K562 (cell line): ENCODE measurements around the gene CCP110. TPM values are rescaled to one million over a fixed set of nuclear protein-coding genes. Genes with fewer than 3 reads are reported as not detected.

Experiments
- GTF2F1 ChIP-seq: IDR thresholded peaks from 2 replicates; pipeline ENCODE4 v1.6.1; 2011; ENCODE audit warnings: low read depth, low read length, improper control_type of control experiment
- HMG20A ChIP-seq: fragments of 450-650 bp; formaldehyde crosslinking; conservative IDR thresholded peaks from 2 replicates; pipeline ENCODE4 v1.4.0; 2020; ENCODE audit warnings: mild to moderate bottlenecking, mixed read lengths
- MTA3 ChIP-seq: fragments of 450-650 bp; formaldehyde crosslinking; IDR thresholded peaks from 2 replicates; pipeline ENCODE4 v1.6.1; 2017; ENCODE audit warnings: mild to moderate bottlenecking, borderline replicate concordance
- MXD1 ChIP-seq: fragments of 250-450 bp; sonication (Bioruptor Pico); IDR thresholded peaks from 2 replicates; pipeline ENCODE4 v1.8.0; 2021; ENCODE audit warnings: borderline replicate concordance, mild to moderate bottlenecking, moderate library complexity; ENCODE audit not compliant: poor library complexity, severe bottlenecking
- NCOA6 ChIP-seq: fragments of 450-650 bp; IDR thresholded peaks from 2 replicates; pipeline ENCODE4 v1.6.1; 2017; ENCODE audit warnings: mild to moderate bottlenecking
- SAFB ChIP-seq: fragments of 200-400 bp; formaldehyde crosslinking; IDR thresholded peaks from 2 replicates; pipeline ENCODE4 v1.6.1; 2017; ENCODE audit warnings: low read depth, low read length, borderline replicate concordance
- SP1 ChIP-seq: sonication (generic); formaldehyde crosslinking; IDR thresholded peaks from 2 replicates; pipeline ENCODE4 v1.8.1; 2022; ENCODE audit warnings: mild to moderate bottlenecking, missing genetic modification reagents
- TAF7 ChIP-seq: fragments of 450-650 bp; IDR thresholded peaks from 2 replicates; pipeline ENCODE4 v1.6.1; 2016; ENCODE audit warnings: missing genetic modification characterization, missing compliant biosample characterization
- TARDBP ChIP-seq: fragments of 450-650 bp; IDR thresholded peaks from 2 replicates; pipeline ENCODE4 v1.6.1; 2016
- TBL1XR1 ChIP-seq, 2 experiments: IDR thresholded peaks; 2 replicates each; pipeline ENCODE4 v1.6.1; 2012; ENCODE audit warnings: improper control_type of control experiment in 2 of 2, low read length in 2 of 2, mild to moderate bottlenecking in 1 of 2
- YY1 ChIP-seq, 3 experiments: IDR thresholded peaks; 2 replicates each; pipeline ENCODE4 v1.6.1; 2011; ENCODE audit warnings: low read length in 2 of 3, mild to moderate bottlenecking in 2 of 3, moderate library complexity in 2 of 3, borderline replicate concordance in 1 of 3, control low read depth in 1 of 3, low read depth in 1 of 3; ENCODE audit not compliant: insufficient read depth in 3 of 3, insufficient replicate concordance in 2 of 3, control insufficient read depth in 1 of 3, insufficient read length in 1 of 3; ENCODE audit errors: extremely low read depth in 1 of 3
- ZNF639 ChIP-seq, 2 experiments: fragments of 200-800 bp in 1 of 2; sonication (Bioruptor generic) in 1 of 2; sonication (generic) in 1 of 2; formaldehyde crosslinking in 1 of 2; IDR thresholded peaks in 1 of 2; conservative IDR thresholded peaks in 1 of 2; 2 replicates each; pipeline versions ENCODE4 v1.5.0 to v1.6.1; 2016 to 2020; ENCODE audit warnings: missing compliant biosample characterization in 1 of 2, missing genetic modification characterization in 1 of 2, missing genetic modification reagents in 1 of 2
- polyA plus RNA-seq, 8 experiments: library from polyadenylated mRNA; depleted of rRNA in 4 of 8; stranded (reverse) in 5 of 8; unstranded in 3 of 8; fragments of >200 nt; fragmentation: Nextera tagmentation in 2 of 8; fragmentation: Illumina TruSeq in 1 of 8; extraction: Ambion mirVana in 2 of 8; extraction: Trizol in 1 of 8; gene quantifications; 2 replicates each; pipeline versions ENCODE4 v1.2.1 to v1.2.3, GENCODE V29; 2011 to 2014; ENCODE audit warnings: inconsistent platforms in 1 of 8, missing spikeins in 1 of 8
- total RNA-seq, 7 experiments: library from RNA; depleted of rRNA in 6 of 7; stranded (reverse); fragments of >200 nt in 6 of 7; fragmentation: Illumina TruSeq in 2 of 7; extraction: Trizol in 2 of 7; gene quantifications; 2 replicates each; pipeline versions ENCODE4 v1.2.1 to v1.2.3, GENCODE V29; 2011 to 2021; ENCODE audit warnings: low replicate concordance in 1 of 7
- TF ChIP-seq, protein P1 (sequence below): fragments of 450-650 bp; formaldehyde crosslinking; conservative IDR thresholded peaks from 2 replicates; pipeline ENCODE4 v1.4.0; 2022; ENCODE audit warnings: mild to moderate bottlenecking, missing genetic modification characterization
- TF ChIP-seq, protein P2 (sequence below): fragments of 200-800 bp; sonication (Bioruptor generic); IDR thresholded peaks from 2 replicates; pipeline ENCODE4 v1.6.1; 2017; ENCODE audit warnings: missing genetic modification characterization, missing compliant biosample characterization

CCP110 gene
- total and polyA plus RNA-seq, 9 of the 15 experiments (the other 6 are each of a cell fraction or from before 2014, with no cell fraction given) = 3.5 to 16.1 (median 12.1) TPM

DNA sequence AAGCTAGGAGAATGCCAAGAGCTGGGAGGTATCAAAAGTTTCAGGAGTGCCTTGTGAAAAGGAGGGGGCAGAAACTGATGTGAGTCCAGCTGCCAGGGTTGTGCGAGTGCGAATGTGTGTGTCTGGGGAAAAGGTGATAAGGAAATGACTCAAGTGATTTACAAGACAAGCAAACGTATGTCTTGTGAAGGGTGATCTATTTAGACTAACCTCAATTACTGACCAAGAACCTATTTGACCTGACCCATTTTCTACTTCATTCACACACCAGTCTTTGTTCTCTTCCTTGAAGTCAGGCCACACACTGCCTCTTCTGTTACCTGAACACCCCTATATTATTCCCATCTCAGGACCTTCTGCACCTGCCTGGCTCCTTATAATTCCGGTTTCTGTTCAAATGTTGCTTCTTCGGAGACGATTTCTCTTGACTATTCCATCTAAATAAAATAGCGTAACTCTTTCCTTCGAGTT is 2.8 kb upstream of the CCP110 start (continued):
- TF ChIP-seq, protein P1, sequence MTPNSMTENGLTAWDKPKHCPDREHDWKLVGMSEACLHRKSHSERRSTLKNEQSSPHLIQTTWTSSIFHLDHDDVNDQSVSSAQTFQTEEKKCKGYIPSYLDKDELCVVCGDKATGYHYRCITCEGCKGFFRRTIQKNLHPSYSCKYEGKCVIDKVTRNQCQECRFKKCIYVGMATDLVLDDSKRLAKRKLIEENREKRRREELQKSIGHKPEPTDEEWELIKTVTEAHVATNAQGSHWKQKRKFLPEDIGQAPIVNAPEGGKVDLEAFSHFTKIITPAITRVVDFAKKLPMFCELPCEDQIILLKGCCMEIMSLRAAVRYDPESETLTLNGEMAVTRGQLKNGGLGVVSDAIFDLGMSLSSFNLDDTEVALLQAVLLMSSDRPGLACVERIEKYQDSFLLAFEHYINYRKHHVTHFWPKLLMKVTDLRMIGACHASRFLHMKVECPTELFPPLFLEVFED (CRISPR knock-in tag) = no peak
- TF ChIP-seq SP1 = no peak; the same call in 1 of the 2 replicates
- TF ChIP-seq MXD1 (CRISPR knock-in tag) = no peak
- TF ChIP-seq ZNF639 (CRISPR knock-in tag; conservative IDR thresholded peaks at IDR 0.05 in 1 of 2, IDR thresholded peaks at IDR 0.05 in 1 of 2) = peak in 1 of 2 experiments; percentile 61; a peak in 2 of 4 replicates
- no peak for TF ChIP-seq HMG20A (CRISPR knock-in tag)
- TF ChIP-seq TAF7 (tag) = no peak
- no peak for TF ChIP-seq SAFB
- TF ChIP-seq GTF2F1 = no peak
- 0 out of 2 replicates have a peak, but pooled peaks have one; percentile 15 for TF ChIP-seq NCOA6
- TF ChIP-seq MTA3 = peak; percentile 80
- TF ChIP-seq, protein P2, sequence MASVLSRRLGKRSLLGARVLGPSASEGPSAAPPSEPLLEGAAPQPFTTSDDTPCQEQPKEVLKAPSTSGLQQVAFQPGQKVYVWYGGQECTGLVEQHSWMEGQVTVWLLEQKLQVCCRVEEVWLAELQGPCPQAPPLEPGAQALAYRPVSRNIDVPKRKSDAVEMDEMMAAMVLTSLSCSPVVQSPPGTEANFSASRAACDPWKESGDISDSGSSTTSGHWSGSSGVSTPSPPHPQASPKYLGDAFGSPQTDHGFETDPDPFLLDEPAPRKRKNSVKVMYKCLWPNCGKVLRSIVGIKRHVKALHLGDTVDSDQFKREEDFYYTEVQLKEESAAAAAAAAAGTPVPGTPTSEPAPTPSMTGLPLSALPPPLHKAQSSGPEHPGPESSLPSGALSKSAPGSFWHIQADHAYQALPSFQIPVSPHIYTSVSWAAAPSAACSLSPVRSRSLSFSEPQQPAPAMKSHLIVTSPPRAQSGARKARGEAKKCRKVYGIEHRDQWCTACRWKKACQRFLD (CRISPR knock-in tag) = peak; percentile 86; the same call in 1 of the 2 replicates
- TF ChIP-seq TBL1XR1 (IDR thresholded peaks at IDR 0.05; ENCODE audit: low read length in 2 of 2) = peak; percentile 40 to 97; a peak in 3 of 4 replicates
- TF ChIP-seq TARDBP = peak; percentile 72; the same call in 1 of the 2 replicates
- no peak for TF ChIP-seq YY1 (IDR thresholded peaks at IDR 0.05; ENCODE audit: borderline replicate concordance in 1 of 3, control insufficient read depth in 1 of 3, extremely low read depth in 1 of 3, insufficient read depth in 3 of 3, insufficient read length in 1 of 3, insufficient replicate concordance in 2 of 3, low read depth in 1 of 3, low read length in 2 of 3)
